SK-N-SH (cell line): ENCODE results near the gene LIPJ. TPM values are rescaled to one million over a fixed set of nuclear protein-coding genes. Genes with fewer than 3 reads are reported as not detected.

Source experiments
- CTCF ChIA-PET: fragments of 300-600, 350-600 bp; formaldehyde crosslinking; extraction: SDS; loops from one replicate; lab custom pipeline; 2021; lab: Yijun Ruan, JAX
- POLR2A ChIA-PET: fragments of 350-600 bp; sonication (Branson Sonifier 250); formaldehyde crosslinking; extraction: SDS; loops from one replicate; lab custom pipeline; 2020; ENCODE audit warnings: antibody characterized with exemption, inconsistent platforms; lab: Yijun Ruan, JAX
- DNase-seq: peaks from one replicate; pipeline ENCODE4 v3.0.0; 2012
- H2AFZ ChIP-seq: fragments of 200-600 bp; sonication (generic); 2 replicates; pipeline ENCODE4 v1.8.1; 2016; ENCODE audit warnings: antibody characterized with exemption, mild to moderate bottlenecking, low read depth
- H3F3A ChIP-seq: fragments of 200-600 bp; sonication (generic); replicated peaks from 2 replicates; pipeline ENCODE3; 2016; ENCODE audit warnings: antibody characterized with exemption, mild to moderate bottlenecking; ENCODE audit not compliant: insufficient read depth
- H3K27ac ChIP-seq, 2 experiments: fragments of 200-500 bp in 1 of 2; fragments of 200-600 bp in 1 of 2; sonication (Bioruptor generic) in 1 of 2; sonication (generic), shearing (Covaris generic) in 1 of 2; 2 replicates each; pipeline versions ENCODE4 v1.5.1 to v1.6.1; 2014 to 2016; ENCODE audit warnings: low read depth in 2 of 2, inconsistent platforms in 1 of 2, low read length in 1 of 2, mild to moderate bottlenecking in 1 of 2, mixed read lengths in 1 of 2
- H3K27me3 ChIP-seq: fragments of 200-600 bp; sonication (generic), shearing (Covaris generic); 2 replicates; pipeline ENCODE4 v1.6.1; 2016; ENCODE audit warnings: mixed run types; ENCODE audit not compliant: insufficient read depth
- H3K36me3 ChIP-seq, 2 experiments: fragments of 200-500 bp in 1 of 2; fragments of 200-600 bp in 1 of 2; sonication (Bioruptor generic) in 1 of 2; sonication (generic) in 1 of 2; replicated peaks in 1 of 2; 2 replicates each; pipeline versions ENCODE3 to v1.5.1; 2014 to 2016; ENCODE audit warnings: low read length in 1 of 2, mild to moderate bottlenecking in 1 of 2; ENCODE audit not compliant: insufficient read depth in 2 of 2, control insufficient read depth in 1 of 2
- H3K4me1 ChIP-seq, 2 experiments: fragments of 200-500 bp in 1 of 2; fragments of 200-600 bp in 1 of 2; sonication (Bioruptor generic) in 1 of 2; sonication (generic), shearing (Covaris generic) in 1 of 2; 2 replicates each; pipeline versions ENCODE4 v1.5.1 to v1.6.1; 2014 to 2016; ENCODE audit warnings: low read depth in 1 of 2, low read length in 1 of 2, mixed run types in 1 of 2; ENCODE audit not compliant: insufficient read depth in 2 of 2, control insufficient read depth in 1 of 2
- H3K4me2 ChIP-seq: fragments of 200-600 bp; sonication (generic), shearing (Covaris generic); 2 replicates; pipeline ENCODE4 v1.6.1; 2017; ENCODE audit warnings: mixed run types
- H3K4me3 ChIP-seq, 2 experiments: fragments of 200-500 bp in 1 of 2; fragments of 200-600 bp in 1 of 2; sonication (Bioruptor generic) in 1 of 2; sonication (generic), shearing (Covaris generic) in 1 of 2; 2 replicates each; pipeline versions ENCODE4 v1.5.1 to v1.8.1; 2014 to 2016; ENCODE audit warnings: low read depth in 2 of 2, inconsistent platforms in 1 of 2, low read length in 1 of 2, mild to moderate bottlenecking in 1 of 2, mixed read lengths in 1 of 2, moderate library complexity in 1 of 2
- H3K79me2 ChIP-seq: fragments of 200-600 bp; sonication (generic); 2 replicates; pipeline ENCODE4 v1.8.1; 2017; ENCODE audit warnings: mild to moderate bottlenecking; ENCODE audit not compliant: insufficient read depth
- H3K9ac ChIP-seq: fragments of 200-600 bp; sonication (generic); 2 replicates; pipeline ENCODE4 v1.6.1; 2017; ENCODE audit warnings: mixed run types
- H3K9me2 ChIP-seq: fragments of 200-600 bp; sonication (generic); 2 replicates; pipeline ENCODE4 v1.6.1; 2017; ENCODE audit warnings: mixed run types
- H3K9me3 ChIP-seq: fragments of 200-600 bp; sonication (generic); 2 replicates; pipeline ENCODE4 v1.6.1; 2017; ENCODE audit warnings: mixed run types, mild to moderate bottlenecking, moderate library complexity
- H4K20me1 ChIP-seq: fragments of 200-600 bp; sonication (generic); 2 replicates; pipeline ENCODE4 v1.6.1; 2017; ENCODE audit warnings: mild to moderate bottlenecking, mixed run types; ENCODE audit not compliant: insufficient read depth
- EP300 ChIP-seq, 2 experiments: IDR thresholded peaks; 2 replicates each; pipeline versions ENCODE4 v1.4.0 to v1.6.1; 2012; ENCODE audit warnings: borderline replicate concordance in 1 of 2, low read depth in 1 of 2, low read length in 1 of 2
- EZH2phosphoT487 ChIP-seq: fragments of 200-600 bp; sonication (generic); IDR thresholded peaks from 2 replicates; pipeline ENCODE4 v1.6.1; 2017; ENCODE audit warnings: low read depth, mixed run types, mild to moderate bottlenecking, antibody characterized with exemption, moderate library complexity, borderline replicate concordance
- FOSL2 ChIP-seq: IDR thresholded peaks from 2 replicates; pipeline ENCODE4 v1.4.0; 2012; ENCODE audit warnings: low read depth, mild to moderate bottlenecking, moderate library complexity, borderline replicate concordance
- FOXJ3 ChIP-seq: sonication (generic); formaldehyde crosslinking; IDR thresholded peaks from 2 replicates; pipeline ENCODE4 v1.5.1; 2020; ENCODE audit warnings: mild to moderate bottlenecking, missing genetic modification reagents
- GABPA ChIP-seq: IDR thresholded peaks from 2 replicates; pipeline ENCODE4 v1.4.0; 2012; ENCODE audit warnings: low read depth, mild to moderate bottlenecking
- GATA2 ChIP-seq: sonication (generic); formaldehyde crosslinking; IDR thresholded peaks from 2 replicates; pipeline ENCODE4 v1.5.0; 2020; ENCODE audit warnings: mild to moderate bottlenecking, missing genetic modification reagents
- JUND ChIP-seq: IDR thresholded peaks from 2 replicates; pipeline ENCODE4 v1.4.0; 2012
- MXI1 ChIP-seq: IDR thresholded peaks from 2 replicates; pipeline ENCODE4 v1.6.1; 2012; ENCODE audit warnings: mild to moderate bottlenecking, low read depth, low read length, improper control_type of control experiment
- NFIC ChIP-seq: IDR thresholded peaks from 2 replicates; pipeline ENCODE4 v1.4.0; 2012; ENCODE audit warnings: borderline replicate concordance
- NRF1 ChIP-seq: IDR thresholded peaks from 2 replicates; pipeline ENCODE4 v1.6.1; 2012; ENCODE audit warnings: low read depth, mild to moderate bottlenecking, low read length
- RAD21 ChIP-seq: IDR thresholded peaks from 2 replicates; pipeline ENCODE4 v1.6.1; 2012; ENCODE audit warnings: mild to moderate bottlenecking, low read length
- RCOR1 ChIP-seq: fragments of 150-350 bp; IDR thresholded peaks from 2 replicates; pipeline ENCODE4 v1.6.1; 2017; ENCODE audit warnings: antibody characterized with exemption, low read length
- RFX5 ChIP-seq: IDR thresholded peaks from 2 replicates; pipeline ENCODE4 v1.6.1; 2012; ENCODE audit warnings: mild to moderate bottlenecking, improper control_type of control experiment, low read length
- RXRA ChIP-seq: IDR thresholded peaks from 2 replicates; pipeline ENCODE4 v1.4.0; 2012; ENCODE audit warnings: low read depth, mild to moderate bottlenecking, borderline replicate concordance
- SMC3 ChIP-seq: IDR thresholded peaks from 2 replicates; pipeline ENCODE4 v1.6.1; 2012; ENCODE audit warnings: low read depth, low read length, improper control_type of control experiment
- TAF1 ChIP-seq: IDR thresholded peaks from 2 replicates; pipeline ENCODE4 v1.6.1; 2012; ENCODE audit warnings: low read depth, mild to moderate bottlenecking, low read length, moderate library complexity, borderline replicate concordance
- WGBS: methylation state at CpG from one replicate; pipeline ENCODE4 v1.1.6; 2017; ENCODE audit warnings: low lambda C conversion rate; 5-methylcytosine and 5-hydroxymethylcytosine counted together
- polyA plus RNA-seq, 3 experiments: library from polyadenylated mRNA; depleted of rRNA; stranded (reverse); fragments of >200 nt; gene quantifications; 2 replicates each; pipeline ENCODE4 v1.2.3, GENCODE V29; 2012
- TF ChIP-seq, protein P1 (sequence below): IDR thresholded peaks from 2 replicates; pipeline ENCODE4 v1.6.1; 2012; ENCODE audit warnings: mild to moderate bottlenecking, low read depth, low read length, moderate library complexity
- TF ChIP-seq, protein P2 (sequence below): IDR thresholded peaks from 2 replicates; pipeline ENCODE4; 2012
- TF ChIP-seq, protein P3 (sequence below): fragments of 150-350 bp; IDR thresholded peaks from 2 replicates; pipeline ENCODE4 v1.6.1; 2017; ENCODE audit warnings: antibody characterized with exemption, low read length, low read depth, borderline replicate concordance
- TF ChIP-seq, protein P4 (sequence below): IDR thresholded peaks from 2 replicates; pipeline ENCODE4 v1.4.0; 2012; ENCODE audit warnings: low read depth

LIPJ gene
- polyA plus RNA-seq, 1 of the 3 experiments (the other 2 are of a cell fraction), result not detected

DNA sequence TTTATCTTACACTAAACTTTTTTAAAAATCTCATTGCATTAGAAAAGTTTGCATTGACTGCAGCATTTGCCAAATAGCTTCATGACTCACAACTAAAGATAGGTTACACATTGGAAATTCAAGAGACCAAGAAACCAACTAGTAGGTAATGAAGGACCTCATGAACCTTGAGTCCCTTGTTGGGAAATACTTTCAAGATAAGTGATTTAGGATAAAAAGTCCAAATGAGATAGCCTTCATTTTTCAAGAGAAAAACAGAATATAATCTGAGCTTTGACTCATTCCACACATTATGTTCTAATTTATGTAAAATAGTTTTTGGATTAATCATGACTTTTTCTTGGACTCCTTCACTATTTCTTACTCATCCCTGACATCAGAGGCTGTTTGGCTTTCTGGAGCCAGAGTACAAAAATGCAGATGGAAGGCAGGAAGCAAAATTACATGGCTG lies 64.6 kb downstream of the LIPJ start (continued):
- TF ChIP-seq, protein P1, sequence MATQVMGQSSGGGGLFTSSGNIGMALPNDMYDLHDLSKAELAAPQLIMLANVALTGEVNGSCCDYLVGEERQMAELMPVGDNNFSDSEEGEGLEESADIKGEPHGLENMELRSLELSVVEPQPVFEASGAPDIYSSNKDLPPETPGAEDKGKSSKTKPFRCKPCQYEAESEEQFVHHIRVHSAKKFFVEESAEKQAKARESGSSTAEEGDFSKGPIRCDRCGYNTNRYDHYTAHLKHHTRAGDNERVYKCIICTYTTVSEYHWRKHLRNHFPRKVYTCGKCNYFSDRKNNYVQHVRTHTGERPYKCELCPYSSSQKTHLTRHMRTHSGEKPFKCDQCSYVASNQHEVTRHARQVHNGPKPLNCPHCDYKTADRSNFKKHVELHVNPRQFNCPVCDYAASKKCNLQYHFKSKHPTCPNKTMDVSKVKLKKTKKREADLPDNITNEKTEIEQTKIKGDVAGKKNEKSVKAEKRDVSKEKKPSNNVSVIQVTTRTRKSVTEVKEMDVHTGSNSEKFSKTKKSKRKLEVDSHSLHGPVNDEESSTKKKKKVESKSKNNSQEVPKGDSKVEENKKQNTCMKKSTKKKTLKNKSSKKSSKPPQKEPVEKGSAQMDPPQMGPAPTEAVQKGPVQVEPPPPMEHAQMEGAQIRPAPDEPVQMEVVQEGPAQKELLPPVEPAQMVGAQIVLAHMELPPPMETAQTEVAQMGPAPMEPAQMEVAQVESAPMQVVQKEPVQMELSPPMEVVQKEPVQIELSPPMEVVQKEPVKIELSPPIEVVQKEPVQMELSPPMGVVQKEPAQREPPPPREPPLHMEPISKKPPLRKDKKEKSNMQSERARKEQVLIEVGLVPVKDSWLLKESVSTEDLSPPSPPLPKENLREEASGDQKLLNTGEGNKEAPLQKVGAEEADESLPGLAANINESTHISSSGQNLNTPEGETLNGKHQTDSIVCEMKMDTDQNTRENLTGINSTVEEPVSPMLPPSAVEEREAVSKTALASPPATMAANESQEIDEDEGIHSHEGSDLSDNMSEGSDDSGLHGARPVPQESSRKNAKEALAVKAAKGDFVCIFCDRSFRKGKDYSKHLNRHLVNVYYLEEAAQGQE, result no peak
- TF ChIP-seq, protein P2, sequence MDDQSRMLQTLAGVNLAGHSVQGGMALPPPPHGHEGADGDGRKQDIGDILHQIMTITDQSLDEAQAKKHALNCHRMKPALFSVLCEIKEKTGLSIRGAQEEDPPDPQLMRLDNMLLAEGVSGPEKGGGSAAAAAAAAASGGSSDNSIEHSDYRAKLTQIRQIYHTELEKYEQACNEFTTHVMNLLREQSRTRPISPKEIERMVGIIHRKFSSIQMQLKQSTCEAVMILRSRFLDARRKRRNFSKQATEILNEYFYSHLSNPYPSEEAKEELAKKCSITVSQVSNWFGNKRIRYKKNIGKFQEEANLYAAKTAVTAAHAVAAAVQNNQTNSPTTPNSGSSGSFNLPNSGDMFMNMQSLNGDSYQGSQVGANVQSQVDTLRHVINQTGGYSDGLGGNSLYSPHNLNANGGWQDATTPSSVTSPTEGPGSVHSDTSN, result peak; percentile 80
- TF ChIP-seq SMC3 (no peak), GABPA (no peak), FOXJ3 (CRISPR knock-in tag) (no peak), MXI1 (no peak), NFIC (peak; percentile 96), RFX5 (no peak), RCOR1 (no peak), JUND (peak; percentile 92), GATA2 (no peak), RXRA (peak; percentile 60; the same call in 1 of the 2 replicates), TAF1 (no peak)
- TF ChIP-seq, protein P3, sequence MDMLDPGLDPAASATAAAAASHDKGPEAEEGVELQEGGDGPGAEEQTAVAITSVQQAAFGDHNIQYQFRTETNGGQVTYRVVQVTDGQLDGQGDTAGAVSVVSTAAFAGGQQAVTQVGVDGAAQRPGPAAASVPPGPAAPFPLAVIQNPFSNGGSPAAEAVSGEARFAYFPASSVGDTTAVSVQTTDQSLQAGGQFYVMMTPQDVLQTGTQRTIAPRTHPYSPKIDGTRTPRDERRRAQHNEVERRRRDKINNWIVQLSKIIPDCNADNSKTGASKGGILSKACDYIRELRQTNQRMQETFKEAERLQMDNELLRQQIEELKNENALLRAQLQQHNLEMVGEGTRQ, result no peak
- TF ChIP-seq, protein P4, sequence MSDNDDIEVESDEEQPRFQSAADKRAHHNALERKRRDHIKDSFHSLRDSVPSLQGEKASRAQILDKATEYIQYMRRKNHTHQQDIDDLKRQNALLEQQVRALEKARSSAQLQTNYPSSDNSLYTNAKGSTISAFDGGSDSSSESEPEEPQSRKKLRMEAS, result 0 out of 2 replicates have a peak, but pooled peaks have one; percentile 9

DNA sequence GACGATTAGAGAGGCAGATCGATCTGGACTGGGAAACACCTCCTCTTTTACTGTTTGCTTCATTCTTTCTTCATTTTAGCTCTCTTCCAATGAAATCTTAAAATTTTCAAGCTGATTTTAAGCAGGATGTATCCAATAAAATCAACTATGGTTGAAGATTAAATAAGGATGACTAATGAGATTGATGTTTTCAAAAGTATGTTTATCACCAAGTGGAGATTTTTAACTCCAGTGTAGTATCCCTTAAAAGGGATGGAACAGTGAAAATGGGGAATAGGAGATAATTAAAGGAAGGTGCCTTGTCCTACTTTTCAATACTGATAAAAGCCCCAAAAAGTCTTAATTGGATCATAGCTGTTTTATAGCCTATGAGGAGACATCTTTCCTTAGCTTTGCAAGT lies 66.1 kb downstream of the LIPJ start:
- Histone ChIP-seq H3K9ac (no peak overlapping the region; the same call in 1 of the 2 replicates), H2AFZ (peak overlapping the region; percentile 12; the same call in 1 of the 2 replicates), H4K20me1 (no peaks in the 10 kb centered on the region), H3K4me3 (no peak overlapping the region), H3K4me1 (peaks cover 0 to 19% of the 10 kb centered on the region in 2 experiments; a peak in 3 of 4 replicates), H3K9me2 (no peaks in the 10 kb centered on the region), H3K36me3 (no peaks in the 10 kb centered on the region), H3K27me3 (no peaks in the 10 kb centered on the region), H3K27ac (peak overlapping the region; percentile 47 to 95; a peak in 3 of 4 replicates), H3K4me2 (0 out of 2 replicates have a peak overlapping the region, but pooled peaks have one; percentile 47), H3K9me3 (no peaks in the 10 kb centered on the region), H3K79me2 (no peaks in the 10 kb centered on the region), H3F3A (peaks cover 30% of the 10 kb centered on the region)
- CTCF ChIA-PET, result no interaction called here
- WGBS, result 90% methylated on average over 2 of the region's 2 CpGs
- TF ChIP-seq RAD21 (no peak), EP300 (IDR thresholded peaks at IDR 0.05; ENCODE audit: borderline replicate concordance in 1 of 2, low read depth in 1 of 2, low read length in 1 of 2) (peak in 1 of 2 experiments; percentile 33; a peak in 1 of 4 replicates), EZH2phosphoT487 (no peak), RXRA (no peak), GABPA (no peak), JUND (peak; percentile 36), MXI1 (no peak), NRF1 (no peak), FOSL2 (0 out of 2 replicates have a peak, but pooled peaks have one; percentile 11), FOXJ3 (CRISPR knock-in tag) (no peak)
- TF ChIP-seq, protein P1, result no peak
- POLR2A ChIA-PET, result no interaction called here
- no peak for DNase-seq
